Breast epithelium (tissue), 4 donors: ENCODE measurements around the gene MAPK8IP1. TPM values are rescaled to one million over a fixed set of nuclear protein-coding genes. Genes with fewer than 3 reads are reported as not detected.
"Not testable (repeated sequence)": the region's sequence is repeated elsewhere in the genome, so short reads cannot be mapped to it uniquely, and the experiment has no call there.

ENCODE experiments used
- DNase-seq, 2 donors: peaks; one replicate each; pipeline ENCODE4 v3.0.0-alpha.2; 2019; ENCODE audit warnings: low spot score in 2 of 2
- H3K27ac ChIP-seq, 2 donors: fragments of 200-600 bp; sonication (generic) in 1 of 2; one replicate each; pipeline ENCODE4 v1.5.1; 2016 to 2019; ENCODE audit warnings: mild to moderate bottlenecking in 1 of 2
- H3K27me3 ChIP-seq, 2 donors: fragments of 200-600 bp; sonication (generic) in 1 of 2; one replicate each; pipeline versions ENCODE4 v1.5.1 to v1.6.0; 2017 to 2019; ENCODE audit warnings: control low read depth in 1 of 2, mild to moderate bottlenecking in 1 of 2
- H3K36me3 ChIP-seq: fragments of 200-600 bp; one replicate; pipeline ENCODE4 v1.5.1; 2019
- H3K4me1 ChIP-seq, 2 donors: fragments of 200-600 bp; sonication (generic); one replicate each; pipeline ENCODE4 v1.5.1; 2016 to 2019; ENCODE audit warnings: control low read depth in 1 of 2
- H3K4me3 ChIP-seq, 3 donors: fragments of 200-600 bp; sonication (generic); 1 replicate in 2 of 3; 2 replicates in 1 of 3; pipeline ENCODE4 v1.5.1; 2016 to 2019; ENCODE audit warnings: mild to moderate bottlenecking in 3 of 3, moderate library complexity in 2 of 3
- H3K9me3 ChIP-seq, 2 donors: fragments of 200-600 bp; sonication (generic) in 1 of 2; one replicate each; pipeline ENCODE4 v1.5.1; 2016 to 2019; ENCODE audit warnings: control low read depth in 1 of 2
- POLR2A ChIP-seq: fragments of 450-650 bp; IDR thresholded peaks from one replicate; pipeline ENCODE4 v1.6.1; 2016; ENCODE audit warnings: antibody characterized with exemption, mild to moderate bottlenecking, moderate library complexity
- POLR2AphosphoS5 ChIP-seq, 3 donors: sonication (generic); formaldehyde crosslinking; IDR thresholded peaks; one replicate each; pipeline ENCODE4 v1.6.1; 2017; ENCODE audit warnings: antibody characterized with exemption in 3 of 3
- intact Hi-C: fragments of 100-400 bp; cut with DNase I; formaldehyde crosslinking; loops from one replicate; pipeline ENCODE4 v1.15.1; 2023; ENCODE audit warnings: low total_unique reads
- total RNA-seq, 3 donors: library from RNA; depleted of rRNA; stranded (reverse); fragments of >200 nt; gene quantifications; one replicate each; pipeline ENCODE4 v1.1.0, GENCODE V29; 2016
- TF ChIP-seq, protein P1 (sequence below), 3 donors: fragments of 450-650 bp; IDR thresholded peaks; one replicate each; pipeline ENCODE4 v1.5.1; 2016 to 2017; ENCODE audit warnings: antibody characterized with exemption in 3 of 3, mild to moderate bottlenecking in 3 of 3, moderate library complexity in 3 of 3

Gene MAPK8IP1
- total RNA-seq, 3 donors from 2014 or later = 5.4 to 7.2 (median 5.9) TPM

DNA sequence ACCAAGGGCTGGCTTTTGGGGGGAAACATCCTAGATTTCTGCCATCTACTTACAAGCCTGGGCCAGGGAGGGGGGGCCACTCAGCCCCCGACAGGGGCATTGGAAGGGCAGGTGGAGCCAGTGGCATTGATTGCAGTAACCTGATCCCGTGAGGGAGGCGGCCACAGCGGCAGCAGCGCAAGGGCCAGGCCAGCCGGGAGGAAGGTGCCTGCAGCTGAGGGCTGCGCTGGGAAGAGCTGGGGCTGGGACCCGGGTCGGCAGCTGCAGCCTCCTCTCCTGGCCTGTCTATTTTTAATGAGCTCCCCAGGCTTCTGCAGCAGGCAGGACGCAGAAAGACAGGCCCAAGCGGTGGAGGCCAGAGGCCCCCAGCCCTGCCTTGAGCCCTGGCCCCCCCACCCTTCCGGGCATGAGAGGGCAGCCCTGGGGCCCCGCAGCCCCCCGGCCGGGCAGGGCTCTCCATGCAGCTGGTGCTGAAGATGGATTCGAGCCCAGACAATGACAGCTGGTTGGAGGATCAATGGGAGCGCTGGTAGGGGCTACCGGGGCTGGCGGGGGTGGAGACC lies 11.1 kb downstream of the MAPK8IP1 start:
- Histone ChIP-seq H3K9me3 (no peaks in the 10 kb centered on the region), H3K4me3 (no peak overlapping the region)

DNA sequence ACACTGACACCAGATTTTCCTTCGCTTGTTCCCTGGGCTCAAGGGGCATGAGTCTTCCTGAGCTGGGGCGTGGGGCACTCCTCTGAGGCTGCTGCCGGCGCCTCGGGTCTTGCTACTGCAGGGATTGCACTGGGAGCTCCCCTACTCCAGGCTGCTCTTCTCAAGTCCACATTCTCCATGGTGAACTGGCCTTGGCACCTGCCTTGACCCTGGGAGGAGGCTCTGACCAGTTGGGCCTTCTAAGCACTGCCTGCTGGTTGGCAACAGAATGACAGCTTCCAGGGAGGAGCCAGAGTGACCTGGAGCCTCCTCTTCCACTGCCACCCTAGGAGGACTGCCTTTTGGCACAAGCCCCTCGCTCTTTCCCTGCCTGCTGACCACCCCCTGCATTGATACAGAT lies 12.1 kb downstream of the MAPK8IP1 start:
- intact Hi-C loops = no loop called here
- TF ChIP-seq, protein P1, sequence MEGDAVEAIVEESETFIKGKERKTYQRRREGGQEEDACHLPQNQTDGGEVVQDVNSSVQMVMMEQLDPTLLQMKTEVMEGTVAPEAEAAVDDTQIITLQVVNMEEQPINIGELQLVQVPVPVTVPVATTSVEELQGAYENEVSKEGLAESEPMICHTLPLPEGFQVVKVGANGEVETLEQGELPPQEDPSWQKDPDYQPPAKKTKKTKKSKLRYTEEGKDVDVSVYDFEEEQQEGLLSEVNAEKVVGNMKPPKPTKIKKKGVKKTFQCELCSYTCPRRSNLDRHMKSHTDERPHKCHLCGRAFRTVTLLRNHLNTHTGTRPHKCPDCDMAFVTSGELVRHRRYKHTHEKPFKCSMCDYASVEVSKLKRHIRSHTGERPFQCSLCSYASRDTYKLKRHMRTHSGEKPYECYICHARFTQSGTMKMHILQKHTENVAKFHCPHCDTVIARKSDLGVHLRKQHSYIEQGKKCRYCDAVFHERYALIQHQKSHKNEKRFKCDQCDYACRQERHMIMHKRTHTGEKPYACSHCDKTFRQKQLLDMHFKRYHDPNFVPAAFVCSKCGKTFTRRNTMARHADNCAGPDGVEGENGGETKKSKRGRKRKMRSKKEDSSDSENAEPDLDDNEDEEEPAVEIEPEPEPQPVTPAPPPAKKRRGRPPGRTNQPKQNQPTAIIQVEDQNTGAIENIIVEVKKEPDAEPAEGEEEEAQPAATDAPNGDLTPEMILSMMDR (IDR thresholded peaks at IDR 0.05) = no peak
- TF ChIP-seq POLR2A (no peak), POLR2AphosphoS5 (IDR thresholded peaks at IDR 0.05) (no peak)
- Histone ChIP-seq H3K4me1 (peaks cover 4 to 6% of the 10 kb centered on the region in 2 donors), H3K4me3 (no peak overlapping the region), H3K9me3 (no peaks in the 10 kb centered on the region), H3K27me3 (no peaks in the 10 kb centered on the region), H3K27ac (no peak overlapping the region), H3K36me3 (no peaks in the 10 kb centered on the region)
- no peak for DNase-seq

More for the DNA sequence above, 11.1 kb downstream of the MAPK8IP1 start:
- Histone ChIP-seq H3K27me3 (no peaks in the 10 kb centered on the region), H3K36me3 (no peaks in the 10 kb centered on the region), H3K4me1 (peaks cover 4 to 6% of the 10 kb centered on the region in 2 donors), H3K27ac (no peak overlapping the region)
- TF ChIP-seq, protein P1 (IDR thresholded peaks at IDR 0.05) = no peak
- TF ChIP-seq POLR2AphosphoS5 (IDR thresholded peaks at IDR 0.05) (no peak), POLR2A (no peak)
- intact Hi-C loops = no loop called here
- DNase-seq = no peak

DNA sequence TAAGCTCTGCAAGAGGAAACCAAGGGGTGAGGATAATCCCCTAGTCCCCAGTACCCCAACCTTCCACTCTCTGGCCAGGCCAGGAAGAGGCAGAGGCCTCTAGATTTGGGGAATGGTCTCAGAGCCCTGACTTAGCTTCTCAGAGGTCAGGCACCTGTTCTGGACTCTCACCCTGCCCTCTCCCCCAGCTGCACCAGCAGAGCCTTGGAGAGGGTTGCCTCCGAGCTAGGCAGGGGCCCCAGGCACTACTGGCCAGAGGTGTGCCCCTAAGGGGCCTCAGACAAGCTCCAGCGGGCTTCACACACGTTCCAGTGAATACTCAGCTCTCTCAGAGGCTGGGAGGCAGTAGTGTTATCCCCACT lies 13.6 kb downstream of the MAPK8IP1 start:
- H3K9me3 ChIP-seq = no peaks in the 10 kb centered on the region
- peak overlapping the region; percentile 68 to 84 for H3K27ac ChIP-seq
- TF ChIP-seq POLR2A (no peak), POLR2AphosphoS5 (IDR thresholded peaks at IDR 0.05) (no peak)
- TF ChIP-seq, protein P1 (IDR thresholded peaks at IDR 0.05) = no peak
- no peak for DNase-seq
- H3K4me3 ChIP-seq = peak overlapping the region; percentile 52 to 84 (median 63)
- H3K36me3 ChIP-seq = no peaks in the 10 kb centered on the region
- intact Hi-C loops = no loop called here
- no peaks in the 10 kb centered on the region for H3K27me3 ChIP-seq
- peaks cover 4 to 6% of the 10 kb centered on the region in 2 donors for H3K4me1 ChIP-seq

DNA sequence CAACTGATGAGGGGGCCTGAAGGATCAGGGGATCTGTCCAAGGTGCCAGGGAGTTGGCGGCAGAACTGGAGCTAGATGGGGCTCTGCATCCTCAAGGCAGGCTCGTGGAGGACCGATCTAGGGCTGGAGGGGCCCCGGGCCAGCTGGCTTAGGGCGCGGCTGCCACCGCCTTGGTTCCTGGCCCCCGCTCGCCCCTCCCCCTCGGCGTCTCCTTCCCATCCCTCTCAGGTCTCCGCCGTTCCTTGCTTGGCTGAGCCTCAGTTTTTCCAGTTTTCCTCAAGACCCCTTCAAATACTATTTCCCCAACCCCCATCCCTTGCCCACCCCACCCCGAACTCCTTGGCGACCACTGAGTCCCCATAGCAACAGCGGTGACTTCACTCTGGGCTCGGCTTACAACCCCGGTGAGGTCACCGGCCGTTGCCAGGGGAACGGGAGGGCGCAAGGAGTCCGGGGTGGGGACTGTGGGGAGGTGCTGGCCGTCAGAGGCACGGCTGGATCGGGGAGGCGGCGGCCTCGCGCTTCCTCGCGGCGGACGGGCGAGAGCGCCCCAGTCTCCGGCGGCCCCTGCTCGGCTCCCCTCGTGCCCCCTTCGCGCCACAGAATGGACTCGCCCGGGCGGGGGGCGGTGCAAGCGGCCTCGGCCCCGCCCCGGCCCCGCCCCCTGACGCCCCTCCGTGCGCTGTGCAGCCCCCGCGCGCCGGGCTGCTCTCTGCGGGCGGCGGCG lies 14.2 kb downstream of the MAPK8IP1 start:
- no peaks in the 10 kb centered on the region for H3K9me3 ChIP-seq
- H3K27me3 ChIP-seq = no peaks in the 10 kb centered on the region
- H3K4me3 ChIP-seq = peak overlapping the region; percentile 52 to 84 (median 63)
- H3K27ac ChIP-seq = peak overlapping the region; percentile 68 to 84
- no peaks in the 10 kb centered on the region for H3K36me3 ChIP-seq
- peak; percentile 67 to 76 for DNase-seq
- intact Hi-C loops = no loop called here
- peak in 1 of 3 donors; percentile 52 for TF ChIP-seq POLR2AphosphoS5 (IDR thresholded peaks at IDR 0.05)
- TF ChIP-seq POLR2A = no peak
- H3K4me1 ChIP-seq = peaks cover 4 to 6% of the 10 kb centered on the region in 2 donors

DNA sequence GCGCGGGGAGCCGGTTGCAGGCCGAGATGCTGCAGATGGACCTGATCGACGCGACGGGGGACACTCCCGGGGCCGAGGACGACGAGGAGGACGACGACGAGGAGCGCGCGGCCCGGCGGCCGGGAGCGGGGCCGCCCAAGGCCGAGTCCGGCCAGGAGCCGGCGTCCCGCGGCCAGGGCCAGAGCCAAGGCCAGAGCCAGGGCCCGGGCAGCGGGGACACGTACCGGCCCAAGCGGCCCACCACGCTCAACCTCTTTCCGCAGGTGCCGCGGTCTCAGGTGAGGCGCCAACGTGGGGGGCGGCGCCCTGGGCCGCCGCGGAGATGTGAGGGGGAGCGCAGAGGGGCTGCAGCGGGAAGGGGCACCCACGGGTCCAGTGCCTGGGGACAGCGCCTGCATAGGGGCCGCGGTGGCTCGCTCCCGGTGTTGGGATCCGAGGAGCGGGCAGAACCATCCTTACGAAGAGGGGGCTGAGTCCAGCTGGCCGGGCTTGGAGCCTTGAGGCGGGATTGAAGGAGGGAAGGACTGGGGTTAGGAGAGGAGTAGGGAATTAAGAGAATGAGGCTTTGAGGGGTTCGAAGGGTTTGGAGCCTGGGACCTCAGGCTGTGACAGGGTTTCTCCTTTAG lies 14.8 kb downstream of the MAPK8IP1 start:
- DNase-seq, intact Hi-C loops: not testable (repeated sequence)
- peak overlapping the region; percentile 68 to 84 for H3K27ac ChIP-seq

More for the DNA sequence above, 14.8 kb downstream of the MAPK8IP1 start:
- H3K4me1 ChIP-seq, H3K27me3 ChIP-seq, H3K9me3 ChIP-seq, H3K36me3 ChIP-seq: not testable (repeated sequence)
- peak overlapping the region; percentile 52 to 84 (median 63) for H3K4me3 ChIP-seq
